Activated naive CD4-positive, alpha-beta T cell treated with anti-CD3 and anti-CD28 coated beads for 36 hours (primary cell): ENCODE measurements around the gene MSL1. TPM values are rescaled to one million over a fixed set of nuclear protein-coding genes. Genes with fewer than 3 reads are reported as not detected.

Experiments used
- microRNA-seq: library from miRNA; unstranded; fragments of <30 nt; microRNA quantifications from one replicate; pipeline ENCODE4 v1.2.0, GENCODE V29; 2022; ENCODE audit warnings: borderline microRNAs expressed, borderline replicate concordance
- total RNA-seq, 2 experiments: library from RNA; stranded (reverse); gene quantifications; one replicate each; pipeline ENCODE4 v1.2.3, GENCODE V29; 2021

MSL1 gene
- total RNA-seq, 2 experiments from 2014 or later = 72.1 to 72.2 TPM

Small RNA genes lying within 50 kb of the gene (microRNA-seq; reads per million reads assigned to microRNA genes)
- gene MIR6866 = 2.7 reads per million

Other genes starting within 250 kb of the MSL1 start
- 10 to 100 TPM; 22.2 to 25.5 TPM for gene GSDMB, start 203.3 kb upstream of the MSL1 start, total RNA-seq
- gene ORMDL3, start 194.4 kb upstream of the MSL1 start, total RNA-seq = 10 to 100 TPM; 51.8 to 52.1 TPM
- gene LRRC3C, start 194.2 kb upstream of the MSL1 start, total RNA-seq = not detected
- gene GSDMA, start 159.0 kb upstream of the MSL1 start, total RNA-seq = under 1 TPM in 1 of 2 experiments, not detected in 1; 0.17 TPM
- 100 to 1,000 TPM; 122 to 125 TPM for gene PSMD3, start 141.2 kb upstream of the MSL1 start, total RNA-seq
- not detected for gene CSF3, start 106.5 kb upstream of the MSL1 start, total RNA-seq
- 100 to 1,000 TPM; 107 TPM for gene MED24, start 67.6 kb upstream of the MSL1 start, total RNA-seq
- 10 to 100 TPM; 10.2 to 11.2 TPM for gene THRA, start 59.0 kb upstream of the MSL1 start, total RNA-seq
- 1 to 10 TPM; 9.0 to 9.1 TPM for gene NR1D1, start 21.4 kb upstream of the MSL1 start, total RNA-seq
- gene CASC3, start 18.6 kb downstream of the MSL1 start, total RNA-seq = 100 to 1,000 TPM; 104 TPM
- 1 to 10 TPM; 3.1 to 4.0 TPM for gene RAPGEFL1, start 55.5 kb downstream of the MSL1 start, total RNA-seq
- 10 to 100 TPM; 12.3 to 13.0 TPM for gene WIPF2, start 97.3 kb downstream of the MSL1 start, total RNA-seq
- gene CDC6, start 165.9 kb downstream of the MSL1 start, total RNA-seq = 10 to 100 TPM; 86.5 to 90.4 TPM
- gene RARA, start 187.2 kb downstream of the MSL1 start, total RNA-seq = 10 to 100 TPM; 16.9 to 18.5 TPM
- gene GJD3, start 242.8 kb downstream of the MSL1 start, total RNA-seq = not detected